Colonic mucosa (tissue), 4 donors: ENCODE results near the gene HUNK. TPM values are rescaled to one million over a fixed set of nuclear protein-coding genes. Genes with fewer than 3 reads are reported as not detected.

ENCODE experiments used
- DNase-seq: peaks from one replicate; pipeline ENCODE4 v3.0.0-alpha.2; 2020
- H3K27ac ChIP-seq: fragments of 200-600 bp; one replicate; pipeline ENCODE4 v1.8.0; 2021
- H3K27me3 ChIP-seq: fragments of 200-600 bp; one replicate; pipeline ENCODE4 v1.8.0; 2021
- H3K36me3 ChIP-seq: fragments of 200-600 bp; one replicate; pipeline ENCODE4 v1.8.0; 2021
- H3K4me1 ChIP-seq: fragments of 200-600 bp; one replicate; pipeline ENCODE4 v1.8.0; 2021; ENCODE audit warnings: mild to moderate bottlenecking
- H3K4me3 ChIP-seq: fragments of 200-600 bp; one replicate; pipeline ENCODE4 v1.8.0; 2021
- H3K9ac ChIP-seq, 2 donors: one replicate each; pipeline ENCODE4 v1.7.0; 2013; ENCODE audit warnings: control low read depth in 2 of 2, low read depth in 2 of 2, low read length in 2 of 2
- H3K9me3 ChIP-seq: fragments of 200-600 bp; one replicate; pipeline ENCODE4 v1.8.0; 2021
- CTCF ChIP-seq: fragments of 200-600 bp; IDR thresholded peaks from one replicate; pipeline ENCODE4 v1.8.0; 2022; ENCODE audit warnings: antibody characterized with exemption, mild to moderate bottlenecking
- intact Hi-C: fragments of 100-400 bp; cut with DNase I; formaldehyde crosslinking; loops from one replicate; pipeline ENCODE4 v1.14.1; 2022
- total RNA-seq, 2 donors: library from RNA; stranded (reverse); fragmentation: NEBNext Ultra II Directional in 1 of 2; extraction: Animal tissue kit (Norgen Biotek cat#: 25700) in 1 of 2; gene quantifications; one replicate each; pipeline ENCODE4 v1.2.1, GENCODE V29; 2021
- donor health status: healthy.
- donor health status: DM: no; HTN: no; CAD: no.
- donor health status: DM: no; HTN: no; CAD: no.

Gene HUNK
- total RNA-seq, 2 donors from 2014 or later = 7.2 to 13.0 TPM

DNA sequence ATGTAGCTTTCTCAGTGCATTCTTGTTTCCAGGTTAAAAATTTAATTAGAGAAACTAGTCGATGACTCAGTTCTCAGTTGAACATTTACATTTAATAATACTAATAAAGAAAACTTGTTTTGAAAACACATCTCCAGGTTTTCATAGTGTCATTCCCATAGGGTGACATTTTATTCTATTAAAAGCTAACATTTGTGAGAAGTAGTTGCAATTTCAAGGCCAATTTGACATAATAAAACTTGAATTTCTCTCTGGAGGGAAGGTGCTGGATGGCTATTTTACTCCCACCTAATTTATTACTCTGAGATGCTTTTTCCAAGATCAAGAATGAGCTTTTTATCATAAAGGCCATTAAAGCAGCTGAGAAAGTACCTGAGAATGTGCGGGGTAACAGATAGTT lies 16.6 kb downstream of the HUNK start:
- intact Hi-C loops = no loop called here
- H3K9ac ChIP-seq = no peak overlapping the region
- H3K4me3 ChIP-seq = no peak overlapping the region
- no peaks in the 10 kb centered on the region for H3K36me3 ChIP-seq
- no peak for DNase-seq
- TF ChIP-seq CTCF = no peak
- H3K9me3 ChIP-seq = no peaks in the 10 kb centered on the region
- H3K27me3 ChIP-seq = no peaks in the 10 kb centered on the region
- no peak overlapping the region for H3K27ac ChIP-seq
- no peaks in the 10 kb centered on the region for H3K4me1 ChIP-seq

GRCh38 chr21:31892686-31893085 lies 19.9 kb downstream of the HUNK start:
- H3K4me3 ChIP-seq = no peak overlapping the region
- H3K27ac ChIP-seq = no peak overlapping the region

GRCh38 chr21:31893851-31894415 lies 21.1 kb downstream of the HUNK start:
- H3K9me3 ChIP-seq = no peaks in the 10 kb centered on the region
- no peaks in the 10 kb centered on the region for H3K4me1 ChIP-seq
- no peaks in the 10 kb centered on the region for H3K36me3 ChIP-seq
- no peaks in the 10 kb centered on the region for H3K27me3 ChIP-seq
- no peak overlapping the region for H3K4me3 ChIP-seq
- no peak for TF ChIP-seq CTCF
- H3K9ac ChIP-seq = no peak overlapping the region
- intact Hi-C loops = no loop called here
- H3K27ac ChIP-seq = no peak overlapping the region
- no peak for DNase-seq

More at GRCh38 chr21:31892686-31893085, 19.9 kb downstream of the HUNK start:
- Histone ChIP-seq H3K36me3 (no peaks in the 10 kb centered on the region), H3K4me1 (no peaks in the 10 kb centered on the region), H3K27me3 (no peaks in the 10 kb centered on the region), H3K9me3 (no peaks in the 10 kb centered on the region), H3K9ac (no peak overlapping the region)
- no peak for DNase-seq
- intact Hi-C loops = no loop called here
- TF ChIP-seq CTCF = no peak

GRCh38 chr21:31894457-31894856 lies 21.6 kb downstream of the HUNK start:
- Histone ChIP-seq H3K9me3 (no peaks in the 10 kb centered on the region), H3K27ac (no peak overlapping the region), H3K9ac (no peak overlapping the region), H3K4me1 (no peaks in the 10 kb centered on the region), H3K36me3 (no peaks in the 10 kb centered on the region), H3K27me3 (no peaks in the 10 kb centered on the region), H3K4me3 (no peak overlapping the region)
- intact Hi-C loops = no loop called here
- no peak for TF ChIP-seq CTCF
- DNase-seq = no peak

GRCh38 chr21:31895077-31895835 lies 22.4 kb downstream of the HUNK start:
- H3K9me3 ChIP-seq = no peaks in the 10 kb centered on the region
- intact Hi-C loops = no loop called here
- H3K4me1 ChIP-seq = no peaks in the 10 kb centered on the region
- H3K36me3 ChIP-seq = no peaks in the 10 kb centered on the region
- no peaks in the 10 kb centered on the region for H3K27me3 ChIP-seq
- no peak for TF ChIP-seq CTCF
- H3K9ac ChIP-seq = no peak overlapping the region
- DNase-seq = no peak
- no peak overlapping the region for H3K27ac ChIP-seq
- H3K4me3 ChIP-seq = no peak overlapping the region
